HG02852 (cell line): ENCODE data around the gene SPIN2A.
"Not testable (repeated sequence)": the region's sequence is repeated elsewhere in the genome, so short reads cannot be mapped to it uniquely, and the experiment has no call there.

Experiments
- ATAC-seq: cut with Tn5 transposase; IDR thresholded peaks from one replicate; pipeline ENCODE4 v1.9.1; 2021; ENCODE audit warnings: mild to moderate bottlenecking, moderate library complexity; ENCODE audit not compliant: unreplicated experiment

SPIN2A gene

DNA sequence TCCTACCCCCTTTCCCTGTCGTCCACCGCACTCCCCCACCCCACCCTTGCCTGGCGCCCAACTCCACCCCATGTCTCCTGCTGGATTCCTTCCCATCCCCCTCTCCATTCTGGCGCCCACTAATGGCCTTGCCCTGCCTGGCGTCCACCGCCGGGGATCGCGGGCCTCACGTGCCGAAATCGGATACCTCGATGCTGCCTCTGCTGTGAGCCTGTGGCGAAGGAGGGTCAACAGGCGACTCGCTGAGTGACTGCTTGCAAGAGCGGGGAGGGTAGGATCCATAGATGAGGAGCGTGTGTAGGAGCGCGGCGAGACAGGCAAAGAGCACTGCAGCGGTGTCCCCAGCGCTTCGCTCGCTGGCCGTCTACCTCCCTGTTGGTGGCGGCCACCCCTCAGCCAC is at the start of gene SPIN2A:
Gene SPIN2A (minus strand): TSS at position 325 of the 400 bp plus-strand sequence. CDS start 800 bp downstream, outside the sequence.
- not testable (repeated sequence) for ATAC-seq

GRCh38 chrX:57178605-57179004 is 41.4 kb upstream of the SPIN2A start:
- ATAC-seq, result no peak

GRCh38 chrX:57177070-57177469 is 39.9 kb upstream of the SPIN2A start:
- ATAC-seq, result no peak

GRCh38 chrX:57172544-57172943 is 35.3 kb upstream of the SPIN2A start:
- no peak for ATAC-seq

DNA sequence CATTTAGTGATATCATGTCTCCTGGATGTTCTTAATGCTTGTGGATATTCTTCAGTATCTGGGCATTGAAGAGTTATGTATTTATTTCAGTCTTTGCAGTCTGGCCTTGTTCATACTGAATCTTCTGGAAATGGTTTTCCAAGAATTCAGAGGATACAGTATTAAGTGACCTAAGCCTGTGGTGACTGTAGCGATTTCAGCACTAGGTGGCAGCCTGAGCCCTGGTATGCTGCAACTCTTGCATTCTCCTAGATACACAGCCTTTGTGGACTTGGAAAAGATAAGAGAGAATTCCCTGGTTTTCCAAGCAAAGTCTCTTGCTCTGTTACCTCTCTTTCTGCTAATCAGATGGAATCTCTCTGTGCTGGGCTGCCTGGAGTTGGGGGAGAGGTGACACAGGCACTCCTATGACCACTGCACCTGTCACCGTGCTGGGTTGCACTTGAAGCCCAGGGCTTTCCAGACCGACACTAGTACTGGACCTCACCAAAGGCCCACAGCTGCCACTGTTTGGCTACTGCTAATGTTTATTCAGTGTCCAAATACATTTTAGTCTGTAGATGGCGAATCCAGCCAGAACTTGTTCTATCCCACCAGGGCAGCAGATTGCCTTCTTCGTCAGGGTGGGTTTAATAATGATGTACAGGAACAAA is 19.3 kb upstream of the SPIN2A start:
- no peak for ATAC-seq

GRCh38 chrX:57155171-57155570 is 18.0 kb upstream of the SPIN2A start:
- ATAC-seq, result no peak

DNA sequence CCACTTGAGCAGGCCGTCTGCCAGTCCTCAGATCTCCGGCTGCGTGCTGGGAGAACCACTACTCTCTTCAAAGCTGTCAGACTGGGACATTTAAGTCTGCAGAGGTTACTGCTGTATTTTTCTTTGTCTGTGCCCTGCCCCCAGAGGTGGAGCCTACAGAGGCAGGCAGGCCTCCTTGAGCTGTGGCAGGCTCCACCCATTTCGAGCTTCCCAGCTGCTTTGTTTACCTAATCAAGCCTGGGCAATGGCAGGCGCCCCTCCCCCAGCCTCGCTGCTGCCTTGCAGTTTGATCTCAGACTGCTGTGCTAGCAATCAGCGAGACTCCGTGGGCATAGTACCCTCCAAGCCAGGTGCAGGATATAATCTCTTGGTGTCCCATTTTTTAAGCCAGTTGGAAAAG is 15.0 kb upstream of the SPIN2A start:
- ATAC-seq, result not testable (repeated sequence)

DNA sequence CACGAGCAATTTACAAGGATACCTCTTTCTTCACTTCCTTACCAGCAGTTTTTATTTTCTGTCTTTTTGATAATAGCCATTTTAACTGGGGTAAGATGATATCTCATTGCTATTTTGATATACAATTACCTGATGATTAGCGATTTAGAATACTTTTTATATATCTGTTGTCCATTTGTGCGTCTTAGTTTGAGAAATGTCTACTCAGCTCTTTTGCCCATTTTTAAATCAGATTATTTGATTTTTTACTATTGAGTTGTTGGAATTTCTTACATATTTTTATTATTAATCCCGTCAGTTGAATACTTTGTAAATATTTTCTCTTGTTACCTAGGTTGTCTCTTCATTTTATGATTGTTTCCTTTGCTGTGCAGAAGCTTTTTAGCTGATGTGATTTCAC is 1.5 kb upstream of the SPIN2A start:
- no peak for ATAC-seq

- no peak for ATAC-seq
Observed at GRCh38 chrX:57137501-57137900, 304 bp upstream of the SPIN2A start.

- not testable (repeated sequence) for ATAC-seq
Observed at GRCh38 chrX:57136589-57136988, 608 bp downstream of the SPIN2A start.

DNA sequence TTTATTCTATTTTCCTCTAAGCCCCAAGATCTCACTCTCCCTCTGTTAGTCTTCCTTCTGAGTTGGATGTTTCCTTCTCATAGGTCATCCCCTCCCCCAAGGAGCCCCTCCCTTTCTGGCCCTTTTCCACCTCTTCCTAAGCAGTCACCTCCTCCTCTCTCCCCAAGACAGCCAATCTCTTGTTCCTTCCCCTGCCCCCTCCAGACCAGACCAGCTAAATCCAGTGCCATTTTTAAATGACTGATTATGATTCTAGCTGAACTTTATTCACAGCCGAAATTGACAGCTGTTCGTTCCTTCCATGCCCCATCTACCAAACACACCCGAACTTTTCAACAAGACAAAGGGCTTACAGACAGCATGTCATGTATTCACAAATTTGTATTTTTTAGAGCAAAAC is 1.9 kb downstream of the SPIN2A start:
- no peak for ATAC-seq

DNA sequence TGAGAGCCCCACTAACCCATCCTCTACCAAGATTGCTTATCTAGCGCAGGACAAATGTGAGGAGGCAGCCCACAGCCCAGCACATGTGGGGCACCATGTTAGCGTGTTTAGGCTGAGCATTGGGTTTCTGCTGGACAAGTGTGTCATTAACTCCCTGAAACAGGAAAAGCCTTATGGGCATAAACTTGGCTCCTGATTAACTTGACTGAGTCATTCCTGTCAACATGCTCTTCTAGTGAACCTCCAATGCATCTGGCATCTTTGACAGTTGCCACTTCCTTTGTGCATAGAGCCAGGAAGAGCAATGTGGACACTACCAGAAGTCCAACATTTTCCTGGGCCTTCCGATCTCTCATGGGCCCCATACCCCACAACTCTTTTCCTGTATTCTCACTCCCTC is 2.5 kb downstream of the SPIN2A start:
- no peak for ATAC-seq

DNA sequence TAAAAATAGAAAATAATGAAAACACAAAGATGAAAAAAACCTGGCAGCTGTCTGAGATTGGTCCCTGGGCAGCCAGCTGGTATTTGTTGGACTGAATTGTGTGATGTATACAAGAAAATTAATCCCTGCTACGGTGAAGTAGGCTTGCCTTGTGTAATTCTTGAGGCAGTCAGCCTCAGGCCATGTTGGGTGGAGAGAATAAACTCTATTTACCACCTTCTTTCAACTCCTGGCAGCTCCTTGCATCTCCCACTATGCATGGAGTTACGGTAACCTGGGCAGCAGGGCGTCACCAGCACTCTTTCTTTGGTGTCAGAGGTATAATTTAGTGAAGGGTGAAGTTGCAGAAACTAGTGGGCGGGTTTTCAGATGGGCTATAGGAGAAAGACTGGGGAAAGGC is 3.5 kb downstream of the SPIN2A start:
- no peak for ATAC-seq

DNA sequence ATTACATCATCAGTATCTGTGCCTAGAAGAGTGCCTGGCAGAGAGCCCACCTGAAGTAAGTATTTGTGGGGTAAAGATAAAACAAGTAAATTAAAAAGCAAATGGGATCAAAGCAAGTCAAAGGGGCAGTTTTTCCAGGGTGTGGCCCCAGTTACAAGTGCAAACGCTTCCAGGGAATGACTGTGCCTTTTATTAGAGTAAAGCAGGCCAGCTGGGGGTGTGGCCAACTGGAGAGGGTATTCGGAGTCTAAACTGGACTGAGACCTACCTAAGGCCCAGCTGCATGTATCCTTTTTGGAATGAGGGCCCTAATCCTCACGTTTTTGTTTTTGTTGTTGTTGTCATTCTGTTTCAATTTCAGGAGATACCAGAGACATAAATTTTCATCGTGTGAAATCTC is 3.9 kb downstream of the SPIN2A start:
- not testable (repeated sequence) for ATAC-seq

DNA sequence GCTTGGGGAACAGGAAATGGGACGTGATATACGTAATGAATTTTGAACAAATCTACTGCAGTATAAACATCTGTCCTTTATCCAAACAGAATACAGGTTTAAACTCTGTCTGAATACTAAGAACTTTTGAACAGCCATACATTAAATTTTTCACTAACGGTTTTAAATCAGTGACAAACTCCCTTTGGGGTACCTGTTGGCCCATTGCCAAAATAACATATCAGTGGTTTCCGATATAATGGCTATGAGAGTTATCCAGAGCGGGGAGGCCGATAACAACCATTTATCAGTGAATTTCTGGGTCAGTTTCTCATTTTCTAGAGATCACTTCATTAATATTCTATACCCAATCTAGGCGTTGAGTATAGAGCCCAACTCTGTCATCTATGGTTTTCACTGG is 5.2 kb downstream of the SPIN2A start:
- no peak for ATAC-seq

DNA sequence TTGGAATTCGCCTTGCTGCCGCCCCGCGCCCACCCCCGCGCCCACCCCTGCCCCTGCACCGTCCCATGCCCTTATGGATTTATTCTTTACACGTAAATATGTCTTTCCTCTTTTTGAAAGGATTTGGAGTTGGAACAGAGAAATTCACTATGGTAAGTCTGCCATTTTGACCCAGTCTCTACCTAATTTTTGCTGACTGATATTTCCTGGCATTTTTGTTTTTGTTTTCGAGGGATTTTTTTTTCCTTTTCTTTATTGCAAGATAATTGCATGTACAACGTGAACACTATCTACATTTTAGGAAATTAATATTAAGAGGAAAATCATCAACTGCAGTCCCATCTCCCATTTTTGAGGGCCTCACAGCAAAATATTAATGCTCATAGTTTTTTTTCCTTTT is 15.4 kb downstream of the SPIN2A start:
- ATAC-seq, result no peak

DNA sequence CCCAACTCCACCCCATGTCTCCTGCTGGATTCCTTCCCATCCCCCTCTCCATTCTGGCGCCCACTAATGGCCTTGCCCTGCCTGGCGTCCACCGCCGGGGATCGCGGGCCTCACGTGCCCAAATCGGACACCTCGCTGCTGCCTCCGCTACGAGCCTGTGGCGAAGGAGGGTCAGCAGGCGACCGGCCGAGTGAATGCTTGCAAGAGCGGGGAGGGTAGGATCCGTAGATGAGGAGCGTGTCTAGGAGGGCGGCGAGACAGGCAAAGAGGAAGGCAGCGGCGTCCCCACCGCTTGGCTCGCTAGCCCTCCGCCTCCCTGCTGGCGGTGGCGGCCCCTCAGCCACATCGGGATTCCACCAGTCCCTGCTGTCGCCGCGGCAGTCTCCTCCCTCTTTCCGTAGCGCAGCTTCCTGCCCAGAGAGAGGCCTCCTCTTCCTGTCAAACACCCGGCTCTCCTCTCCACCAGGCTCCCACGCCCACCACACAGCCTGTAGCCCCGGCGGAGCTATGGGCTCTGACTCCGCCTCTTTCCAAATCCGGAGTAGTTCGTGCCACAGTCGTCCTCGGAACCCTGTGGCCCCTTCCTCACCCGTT is 15.9 kb downstream of the SPIN2A start, which contains the start of gene SPIN2B:
Gene SPIN2B (minus strand): TSS at position 387 of the 594 bp plus-strand sequence.
- ATAC-seq, result peak; percentile 98

DNA sequence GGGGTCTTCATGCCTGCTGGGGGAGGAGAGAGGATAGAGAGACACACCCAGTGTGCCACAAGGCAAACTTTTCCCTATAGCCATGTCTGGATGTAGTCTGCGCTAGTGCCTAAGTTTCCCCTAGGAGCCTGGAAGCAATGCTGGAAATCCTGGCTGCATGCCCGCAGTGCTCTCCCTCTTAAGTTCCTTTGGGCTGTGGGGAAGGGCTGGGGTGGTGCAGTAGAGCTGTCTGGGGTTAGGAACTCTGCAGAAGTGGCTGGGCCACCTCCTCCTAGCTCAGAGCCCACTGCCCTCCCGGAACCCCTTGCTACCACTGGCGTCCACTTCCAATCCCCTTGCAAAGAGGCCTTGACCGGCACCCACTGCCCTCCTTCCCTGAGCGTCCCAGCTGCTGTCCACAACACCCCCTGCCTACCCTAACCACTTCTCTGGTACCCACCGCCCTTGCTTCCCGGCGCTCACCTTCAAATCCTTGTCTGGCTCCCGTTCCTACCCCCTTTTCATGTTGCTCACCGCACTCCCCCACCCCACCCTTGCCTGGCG is 16.5 kb downstream of the SPIN2A start:
- not testable (repeated sequence) for ATAC-seq

DNA sequence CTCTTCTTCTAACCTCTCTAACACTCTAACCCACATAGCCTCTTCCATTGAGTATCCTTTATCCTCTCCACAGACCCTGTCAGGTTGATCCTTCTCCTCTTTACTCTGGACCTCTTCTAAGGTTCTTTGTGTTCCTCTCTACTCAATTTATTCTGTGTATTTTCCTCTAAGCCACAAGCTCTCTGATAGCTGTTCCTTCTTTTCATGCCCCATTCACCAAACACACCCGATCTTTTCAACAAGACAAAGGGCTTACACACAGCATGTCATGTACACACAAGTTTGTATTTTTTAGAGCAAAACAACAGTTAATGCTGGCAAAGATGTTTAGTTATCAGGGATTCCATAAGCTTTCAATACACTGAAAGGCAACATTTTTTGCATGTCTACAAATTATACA is 17.8 kb downstream of the SPIN2A start:
- no peak for ATAC-seq

DNA sequence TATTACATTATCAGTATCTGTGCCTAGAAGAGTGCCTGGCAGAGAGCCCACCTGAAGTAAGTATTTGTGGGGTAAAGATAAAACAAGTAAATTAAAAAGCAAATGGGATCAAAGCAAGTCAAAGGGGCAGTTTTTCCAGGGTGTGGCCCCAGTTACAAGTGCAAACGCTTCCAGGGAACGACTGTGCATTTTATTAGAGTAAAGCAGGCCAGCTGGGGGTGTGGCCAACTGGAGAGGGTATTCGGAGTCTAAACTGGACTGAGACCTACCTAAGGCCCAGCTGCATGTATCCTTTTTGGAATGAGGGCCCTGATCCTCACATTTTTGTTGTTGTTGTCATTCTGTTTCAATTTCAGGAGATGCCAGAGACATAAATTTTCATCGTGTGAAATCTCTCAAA is 19.6 kb downstream of the SPIN2A start:
- ATAC-seq, result not testable (repeated sequence)

DNA sequence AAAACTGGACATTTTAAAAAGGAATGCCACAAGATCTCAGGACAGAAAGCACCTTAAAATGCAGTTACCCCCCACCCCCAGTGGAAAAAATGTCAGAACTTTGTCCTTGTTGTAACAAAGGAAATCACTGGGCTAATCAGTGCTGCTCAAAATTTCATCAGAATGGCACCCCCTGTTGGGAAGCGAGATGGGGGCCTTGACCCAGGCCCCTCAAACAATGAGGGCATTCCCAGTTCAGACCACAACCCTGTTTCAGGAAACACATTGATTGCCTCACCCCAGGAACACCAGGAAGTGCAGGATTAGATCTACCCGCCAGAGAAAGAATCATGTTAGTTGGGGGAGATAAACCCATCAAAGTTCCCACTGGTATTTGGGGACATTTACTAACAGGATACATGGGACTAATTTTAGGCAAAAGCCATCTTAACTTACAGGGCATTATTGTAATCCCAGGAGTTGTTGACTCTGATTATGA is 32.2 kb downstream of the SPIN2A start:
- no peak for ATAC-seq

DNA sequence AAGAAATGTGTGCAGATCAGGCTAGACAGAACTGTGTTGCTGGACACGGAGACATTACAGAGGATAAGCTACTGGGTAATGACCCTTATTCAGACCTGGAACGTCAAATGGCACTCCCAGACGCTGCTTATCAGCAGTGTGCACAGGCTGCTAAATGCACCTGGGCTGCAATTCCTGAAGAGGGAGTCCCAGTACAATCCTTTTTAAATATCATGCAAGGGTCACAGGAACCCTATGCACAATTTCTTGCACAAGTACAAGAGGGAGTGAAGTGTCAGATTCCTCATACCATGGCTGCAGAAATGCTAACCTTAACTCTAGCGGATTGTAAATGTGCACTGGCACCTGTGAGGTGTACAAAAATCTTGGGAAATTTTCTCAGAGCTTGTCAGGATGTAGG is 32.8 kb downstream of the SPIN2A start:
- ATAC-seq, result no peak
